Thyroid gland (tissue), 4 donors: ENCODE data around the gene GPRIN3. TPM values are rescaled to one million over a fixed set of nuclear protein-coding genes. Genes with fewer than 3 reads are reported as not detected.

ENCODE experiments used
- DNase-seq, 2 donors: peaks; one replicate each; pipeline ENCODE4 v3.0.0-alpha.2; 2019
- H3K27ac ChIP-seq, 3 donors: fragments of 200-600 bp; sonication (generic); 1 replicate in 2 of 3; 2 replicates in 1 of 3; pipeline ENCODE4 v1.5.1; 2016 to 2019; ENCODE audit warnings: mild to moderate bottlenecking in 1 of 3, moderate library complexity in 1 of 3
- H3K27me3 ChIP-seq: fragments of 200-600 bp; sonication (generic); one replicate; pipeline ENCODE4 v1.5.1; 2019
- H3K36me3 ChIP-seq, 2 donors: fragments of 200-600 bp; sonication (generic); one replicate each; pipeline ENCODE4 v1.5.1; 2016 to 2019
- H3K4me1 ChIP-seq, 2 donors: fragments of 200-600 bp; sonication (generic); one replicate each; pipeline ENCODE4 v1.5.1; 2017 to 2019
- H3K4me3 ChIP-seq, 3 donors: fragments of 200-600 bp; sonication (generic); replicated peaks in 1 of 3; 1 replicate in 2 of 3; 2 replicates in 1 of 3; pipeline ENCODE4 v1.5.1; 2016; ENCODE audit warnings: mild to moderate bottlenecking in 1 of 3
- H3K9me3 ChIP-seq: fragments of 200-600 bp; sonication (generic); one replicate; pipeline ENCODE4 v1.5.1; 2017
- POLR2A ChIP-seq, 2 donors: fragments of 450-650 bp; IDR thresholded peaks; one replicate each; pipeline ENCODE4 v1.6.1; 2017; ENCODE audit warnings: antibody characterized with exemption in 2 of 2, mild to moderate bottlenecking in 2 of 2, moderate library complexity in 1 of 2
- WGBS, 2 donors: methylation state at CpG; one replicate each; pipeline ENCODE4 v1.1.5; 2017; 5-methylcytosine and 5-hydroxymethylcytosine counted together
- intact Hi-C: fragments of 100-400 bp; cut with DNase I; formaldehyde crosslinking; loops from one replicate; pipeline ENCODE4 v1.15.1; 2023
- total RNA-seq, 4 donors: library from RNA; depleted of rRNA; stranded (reverse); fragments of >200 nt; gene quantifications; one replicate each; pipeline ENCODE4 v1.2.3, GENCODE V29; 2016
- TF ChIP-seq, protein P1 (sequence below), 6 experiments: fragments of 200-600 bp in 3 of 6; fragments of 450-650 bp in 3 of 6; sonication (generic) in 3 of 6; IDR thresholded peaks; one replicate each; pipeline ENCODE4 v1.5.1; 2016 to 2019; ENCODE audit warnings: antibody characterized with exemption in 6 of 6, mild to moderate bottlenecking in 2 of 6, inconsistent platforms in 1 of 6, moderate library complexity in 1 of 6

Gene GPRIN3
- total RNA-seq, 4 donors from 2014 or later, result 1.2 to 7.5 (median 4.0) TPM

GRCh38 chr4:89242216-89242615 lies 65.4 kb downstream of the GPRIN3 start:
- no peak for DNase-seq
- TF ChIP-seq POLR2A (IDR thresholded peaks at IDR 0.05), result no peak
- TF ChIP-seq, protein P1, sequence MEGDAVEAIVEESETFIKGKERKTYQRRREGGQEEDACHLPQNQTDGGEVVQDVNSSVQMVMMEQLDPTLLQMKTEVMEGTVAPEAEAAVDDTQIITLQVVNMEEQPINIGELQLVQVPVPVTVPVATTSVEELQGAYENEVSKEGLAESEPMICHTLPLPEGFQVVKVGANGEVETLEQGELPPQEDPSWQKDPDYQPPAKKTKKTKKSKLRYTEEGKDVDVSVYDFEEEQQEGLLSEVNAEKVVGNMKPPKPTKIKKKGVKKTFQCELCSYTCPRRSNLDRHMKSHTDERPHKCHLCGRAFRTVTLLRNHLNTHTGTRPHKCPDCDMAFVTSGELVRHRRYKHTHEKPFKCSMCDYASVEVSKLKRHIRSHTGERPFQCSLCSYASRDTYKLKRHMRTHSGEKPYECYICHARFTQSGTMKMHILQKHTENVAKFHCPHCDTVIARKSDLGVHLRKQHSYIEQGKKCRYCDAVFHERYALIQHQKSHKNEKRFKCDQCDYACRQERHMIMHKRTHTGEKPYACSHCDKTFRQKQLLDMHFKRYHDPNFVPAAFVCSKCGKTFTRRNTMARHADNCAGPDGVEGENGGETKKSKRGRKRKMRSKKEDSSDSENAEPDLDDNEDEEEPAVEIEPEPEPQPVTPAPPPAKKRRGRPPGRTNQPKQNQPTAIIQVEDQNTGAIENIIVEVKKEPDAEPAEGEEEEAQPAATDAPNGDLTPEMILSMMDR (IDR thresholded peaks at IDR 0.05), result no peak
- Histone ChIP-seq H3K9me3 (no peaks in the 10 kb centered on the region), H3K27me3 (no peaks in the 10 kb centered on the region), H3K27ac (no peak overlapping the region), H3K4me1 (peaks cover 0 to 4% of the 10 kb centered on the region in 2 donors), H3K4me3 (no peak overlapping the region), H3K36me3 (no peaks in the 10 kb centered on the region)
- WGBS, 2 donors, result 84 to 93% methylated on average over 2 of the region's 2 CpGs
- intact Hi-C loops, result no loop called here

GRCh38 chr4:89230271-89230670 lies 77.3 kb downstream of the GPRIN3 start:
- intact Hi-C loops, result no loop called here
- TF ChIP-seq, protein P1 (IDR thresholded peaks at IDR 0.05), result no peak
- no peak for TF ChIP-seq POLR2A (IDR thresholded peaks at IDR 0.05)
- no peaks in the 10 kb centered on the region for H3K27me3 ChIP-seq
- H3K36me3 ChIP-seq, result no peaks in the 10 kb centered on the region
- H3K27ac ChIP-seq, result no peak overlapping the region
- H3K9me3 ChIP-seq, result no peaks in the 10 kb centered on the region
- no peak for DNase-seq
- peaks cover 0 to 10% of the 10 kb centered on the region in 2 donors for H3K4me1 ChIP-seq
- no peak overlapping the region for H3K4me3 ChIP-seq
- WGBS, 2 donors, result 95 to 98% methylated on average over 3 of the region's 3 CpGs

DNA sequence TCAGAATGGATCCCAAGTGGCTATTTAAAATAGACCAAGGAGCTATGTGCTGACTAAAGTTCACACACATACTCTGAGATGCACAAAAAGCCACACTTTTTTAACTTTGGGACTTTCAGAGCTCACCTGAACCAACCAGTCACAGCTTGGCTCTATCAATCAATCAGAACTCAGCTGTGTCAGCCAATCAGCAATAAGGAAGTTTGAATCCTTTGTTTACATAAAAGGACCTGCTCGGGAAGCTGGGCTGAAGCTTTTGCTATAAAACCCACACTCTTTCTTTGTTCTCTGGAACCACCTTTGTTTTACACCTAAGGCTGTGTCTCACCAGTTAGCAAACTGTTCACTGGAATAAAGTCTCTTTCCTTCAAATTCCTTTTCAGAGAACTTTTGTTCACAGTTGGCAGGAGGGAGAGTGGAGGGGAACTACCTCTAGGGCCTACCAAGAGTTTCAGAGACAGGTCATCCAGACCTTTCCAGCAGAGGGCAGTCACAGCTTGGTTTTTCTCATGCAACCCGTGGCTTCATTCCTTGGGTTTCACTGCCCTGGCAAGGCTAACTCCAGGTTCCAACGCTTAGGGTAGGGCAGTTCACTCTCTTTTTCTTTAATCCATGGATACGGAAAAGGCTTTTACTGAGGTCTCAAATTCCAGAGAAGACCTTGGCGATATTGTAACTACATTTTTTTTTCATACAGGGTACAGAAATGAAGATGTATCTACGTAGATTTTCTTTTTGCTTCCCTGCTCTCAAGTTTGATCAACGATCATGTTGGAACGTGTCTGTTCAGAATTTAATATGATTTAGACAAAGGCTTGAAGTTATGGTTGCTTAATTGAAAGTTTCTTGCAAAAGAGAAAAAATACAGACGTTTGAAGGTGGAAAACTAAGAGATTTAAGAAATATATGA lies 80.7 kb downstream of the GPRIN3 start:
- Histone ChIP-seq H3K4me1 (peaks cover 0 to 10% of the 10 kb centered on the region in 2 donors), H3K4me3 (no peak overlapping the region), H3K27me3 (no peaks in the 10 kb centered on the region), H3K9me3 (no peaks in the 10 kb centered on the region), H3K27ac (peak overlapping the region in 1 of 3 donors; percentile 40), H3K36me3 (no peaks in the 10 kb centered on the region)
- no peak for TF ChIP-seq POLR2A (IDR thresholded peaks at IDR 0.05)
- TF ChIP-seq, protein P1 (IDR thresholded peaks at IDR 0.05), result peak; percentile 45 to 88 (median 66)
- DNase-seq, result peak; percentile 88 to 89
- intact Hi-C loops, result loop anchor here (5.0 kb wide), 1 partner anchor 205 kb away; no protein-coding TSS in a partner anchor
- WGBS, 2 donors, result 43 to 48% methylated on average over 9 of the region's 9 CpGs

DNA sequence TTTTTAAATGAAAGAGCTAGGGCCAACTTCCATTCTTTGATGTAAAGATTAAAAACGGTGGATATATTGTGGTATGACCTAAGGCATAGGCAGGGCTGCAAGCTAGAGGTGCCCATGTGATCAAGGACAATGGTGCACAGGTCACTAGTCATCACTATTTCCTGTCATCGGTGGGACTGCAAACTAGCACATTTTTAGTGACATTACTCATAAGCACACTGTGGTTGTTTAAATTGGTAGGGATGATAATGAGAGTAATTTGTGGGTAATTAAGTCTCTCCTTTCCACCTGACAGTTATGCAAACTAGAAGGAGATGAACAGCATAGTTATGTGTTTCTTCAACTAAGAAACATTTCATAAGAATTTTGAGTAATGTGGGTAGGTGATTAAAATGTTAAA lies 85.4 kb downstream of the GPRIN3 start:
- Histone ChIP-seq H3K4me3 (no peak overlapping the region), H3K4me1 (peaks cover 0 to 8% of the 10 kb centered on the region in 2 donors), H3K27me3 (no peaks in the 10 kb centered on the region), H3K36me3 (no peaks in the 10 kb centered on the region), H3K27ac (no peak overlapping the region), H3K9me3 (no peaks in the 10 kb centered on the region)
- 65 to 81% methylated on average over 2 of the region's 2 CpGs for WGBS, 2 donors
- intact Hi-C loops, result loop anchor here (5.0 kb wide), 1 partner anchor 65 kb away; no protein-coding TSS in a partner anchor
- no peak for DNase-seq
- TF ChIP-seq, protein P1 (IDR thresholded peaks at IDR 0.05), result no peak
- TF ChIP-seq POLR2A (IDR thresholded peaks at IDR 0.05), result no peak
